ENCODE data around the gene ANKK1. TPM values are rescaled to one million over a fixed set of nuclear protein-coding genes. Genes with fewer than 3 reads are reported as not detected.

The ANKK1 gene
- total and polyA plus RNA-seq, 4 donors = 0.01 to 0.08 TPM; not detected in 2

DNA sequence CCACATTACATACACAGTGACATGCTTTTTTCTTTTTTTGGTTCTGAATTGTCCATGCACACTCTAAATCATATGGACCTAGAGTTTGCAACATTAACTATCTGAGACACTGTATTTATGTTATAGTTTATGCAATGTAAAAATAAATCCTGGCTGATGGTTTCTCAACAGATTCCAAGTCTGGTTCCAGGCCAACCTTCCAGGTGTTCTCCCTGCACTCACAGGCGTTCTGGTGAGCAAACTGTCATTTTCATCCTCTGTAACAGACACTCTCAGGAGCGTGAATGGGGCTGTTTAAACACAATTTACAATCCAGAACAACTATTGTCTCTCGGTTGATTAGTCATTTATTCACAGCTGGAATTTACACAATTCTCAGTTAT is 36.5 kb upstream of the ANKK1 start:
- Histone ChIP-seq H3K4me3 (ENCODE audit: low read depth in 1 of 3, low read length in 3 of 3) (no peak overlapping the region), H3K4me1 (ENCODE audit: control insufficient read depth in 4 of 4, insufficient read depth in 4 of 4, low read length in 3 of 4) (no peaks in the 10 kb centered on the region), H3K36me3 (ENCODE audit: control insufficient read depth in 4 of 4, insufficient read depth in 3 of 4, low read depth in 1 of 4, low read length in 3 of 4) (peaks cover 3 to 21% (median 10%) of the 10 kb centered on the region in 4 donors), H3K9ac (ENCODE audit: low read depth in 1 of 2, low read length in 2 of 2) (no peak overlapping the region), H3K27ac (ENCODE audit: low read depth in 1 of 2, low read length in 2 of 2) (no peak overlapping the region), H3K9me3 (ENCODE audit: control insufficient read depth in 4 of 4, low read length in 3 of 4) (peaks cover 0 to 4% (median 1%) of the 10 kb centered on the region in 4 donors), H3K27me3 (ENCODE audit: control insufficient read depth in 4 of 4, insufficient read depth in 4 of 4, low read length in 3 of 4) (no peaks in the 10 kb centered on the region)
- no peak for DNase-seq (ENCODE audit: low spot score)
- TF ChIP-seq FOXA2 (IDR thresholded peaks at IDR 0.05) = no peak
- TF ChIP-seq FOXA1 (IDR thresholded peaks at IDR 0.05) = no peak
- TF ChIP-seq RXRA (IDR thresholded peaks at IDR 0.05) = no peak
- TF ChIP-seq TAF1 (conservative IDR thresholded peaks at IDR 0.05) = no peak
- TF ChIP-seq EGR1 (IDR thresholded peaks at IDR 0.05; ENCODE audit: low read depth in 2 of 2) = no peak
- no peak for TF ChIP-seq CTCF (IDR thresholded peaks at IDR 0.05; ENCODE audit: low read depth, low read length, missing input control)
- TF ChIP-seq, protein P1, sequence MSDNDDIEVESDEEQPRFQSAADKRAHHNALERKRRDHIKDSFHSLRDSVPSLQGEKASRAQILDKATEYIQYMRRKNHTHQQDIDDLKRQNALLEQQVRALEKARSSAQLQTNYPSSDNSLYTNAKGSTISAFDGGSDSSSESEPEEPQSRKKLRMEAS (IDR thresholded peaks at IDR 0.05) = no peak
- no peak for TF ChIP-seq JUND (IDR thresholded peaks at IDR 0.05)
- no peak for TF ChIP-seq GABPA (IDR thresholded peaks at IDR 0.05 in 1 of 2, conservative IDR thresholded peaks at IDR 0.05 in 1 of 2)
- no peak for TF ChIP-seq HNF4A (conservative IDR thresholded peaks at IDR 0.05)
- TF ChIP-seq RAD21 (IDR thresholded peaks at IDR 0.05) = no peak
- TF ChIP-seq ATF3 (IDR thresholded peaks at IDR 0.05) = no peak
- WGBS = 89% methylated on average over 3 of the region's 3 CpGs

DNA sequence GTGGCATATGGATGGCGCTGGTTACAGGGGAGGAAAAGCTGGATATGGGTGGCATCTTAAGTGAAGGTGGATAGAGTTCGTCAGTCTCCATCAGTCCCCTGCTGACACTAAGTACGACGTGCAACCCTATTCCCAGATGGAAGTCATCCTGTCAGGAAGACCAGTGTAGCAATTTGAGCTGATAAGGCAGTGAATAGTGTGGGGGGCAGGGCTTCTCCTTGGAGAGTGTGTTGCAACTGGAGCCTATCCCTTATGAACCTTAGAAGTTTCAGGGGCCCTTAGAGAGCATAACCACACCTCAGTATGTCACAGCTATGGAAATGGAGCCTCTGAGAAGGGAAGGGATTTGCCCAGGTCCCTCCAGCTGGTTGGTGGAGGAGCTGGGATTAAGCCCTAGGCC is 36.1 kb upstream of the ANKK1 start:
- Histone ChIP-seq H3K36me3 (ENCODE audit: control insufficient read depth in 4 of 4, insufficient read depth in 3 of 4, low read depth in 1 of 4, low read length in 3 of 4) (peaks cover 6 to 21% (median 13%) of the 10 kb centered on the region in 4 donors), H3K27me3 (ENCODE audit: control insufficient read depth in 4 of 4, insufficient read depth in 4 of 4, low read length in 3 of 4) (no peaks in the 10 kb centered on the region), H3K27ac (ENCODE audit: low read depth in 1 of 2, low read length in 2 of 2) (no peak overlapping the region), H3K9me3 (ENCODE audit: control insufficient read depth in 4 of 4, low read length in 3 of 4) (peaks cover 0 to 9% (median 3%) of the 10 kb centered on the region in 4 donors), H3K9ac (ENCODE audit: low read depth in 1 of 2, low read length in 2 of 2) (no peak overlapping the region), H3K4me1 (ENCODE audit: control insufficient read depth in 4 of 4, insufficient read depth in 4 of 4, low read length in 3 of 4) (no peaks in the 10 kb centered on the region), H3K4me3 (ENCODE audit: low read depth in 1 of 3, low read length in 3 of 3) (no peak overlapping the region)
- TF ChIP-seq HNF4G (IDR thresholded peaks at IDR 0.05) (no peak), NR2F2 (IDR thresholded peaks at IDR 0.05) (no peak), TAF1 (conservative IDR thresholded peaks at IDR 0.05) (no peak), RAD21 (IDR thresholded peaks at IDR 0.05) (no peak), ATF3 (IDR thresholded peaks at IDR 0.05) (no peak), CTCF (IDR thresholded peaks at IDR 0.05; ENCODE audit: low read depth, low read length, missing input control) (no peak), YY1 (IDR thresholded peaks at IDR 0.05) (no peak), GABPA (IDR thresholded peaks at IDR 0.05 in 1 of 2, conservative IDR thresholded peaks at IDR 0.05 in 1 of 2) (no peak), JUND (IDR thresholded peaks at IDR 0.05) (no peak), SP1 (IDR thresholded peaks at IDR 0.05) (no peak), RXRA (IDR thresholded peaks at IDR 0.05) (no peak), EGR1 (IDR thresholded peaks at IDR 0.05; ENCODE audit: low read depth in 2 of 2) (no peak), HNF4A (conservative IDR thresholded peaks at IDR 0.05) (no peak)
- TF ChIP-seq, protein P2, sequence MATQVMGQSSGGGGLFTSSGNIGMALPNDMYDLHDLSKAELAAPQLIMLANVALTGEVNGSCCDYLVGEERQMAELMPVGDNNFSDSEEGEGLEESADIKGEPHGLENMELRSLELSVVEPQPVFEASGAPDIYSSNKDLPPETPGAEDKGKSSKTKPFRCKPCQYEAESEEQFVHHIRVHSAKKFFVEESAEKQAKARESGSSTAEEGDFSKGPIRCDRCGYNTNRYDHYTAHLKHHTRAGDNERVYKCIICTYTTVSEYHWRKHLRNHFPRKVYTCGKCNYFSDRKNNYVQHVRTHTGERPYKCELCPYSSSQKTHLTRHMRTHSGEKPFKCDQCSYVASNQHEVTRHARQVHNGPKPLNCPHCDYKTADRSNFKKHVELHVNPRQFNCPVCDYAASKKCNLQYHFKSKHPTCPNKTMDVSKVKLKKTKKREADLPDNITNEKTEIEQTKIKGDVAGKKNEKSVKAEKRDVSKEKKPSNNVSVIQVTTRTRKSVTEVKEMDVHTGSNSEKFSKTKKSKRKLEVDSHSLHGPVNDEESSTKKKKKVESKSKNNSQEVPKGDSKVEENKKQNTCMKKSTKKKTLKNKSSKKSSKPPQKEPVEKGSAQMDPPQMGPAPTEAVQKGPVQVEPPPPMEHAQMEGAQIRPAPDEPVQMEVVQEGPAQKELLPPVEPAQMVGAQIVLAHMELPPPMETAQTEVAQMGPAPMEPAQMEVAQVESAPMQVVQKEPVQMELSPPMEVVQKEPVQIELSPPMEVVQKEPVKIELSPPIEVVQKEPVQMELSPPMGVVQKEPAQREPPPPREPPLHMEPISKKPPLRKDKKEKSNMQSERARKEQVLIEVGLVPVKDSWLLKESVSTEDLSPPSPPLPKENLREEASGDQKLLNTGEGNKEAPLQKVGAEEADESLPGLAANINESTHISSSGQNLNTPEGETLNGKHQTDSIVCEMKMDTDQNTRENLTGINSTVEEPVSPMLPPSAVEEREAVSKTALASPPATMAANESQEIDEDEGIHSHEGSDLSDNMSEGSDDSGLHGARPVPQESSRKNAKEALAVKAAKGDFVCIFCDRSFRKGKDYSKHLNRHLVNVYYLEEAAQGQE (IDR thresholded peaks at IDR 0.05) = no peak
- DNase-seq (ENCODE audit: low spot score) = no peak
- 89% methylated on average over 4 of the region's 4 CpGs for WGBS

Measured in liver (tissue), 9 donors.